G401 (cell line): ENCODE data around the gene MTRF1L. TPM values are rescaled to one million over a fixed set of nuclear protein-coding genes. Genes with fewer than 3 reads are reported as not detected.
"Not testable (repeated sequence)": the region's sequence is repeated elsewhere in the genome, so short reads cannot be mapped to it uniquely, and the experiment has no call there.

Experiments
- DNase-seq: peaks from one replicate; pipeline ENCODE4 v3.0.0-alpha.2; 2015; ENCODE audit warnings: low spot score
- in situ Hi-C: cut with HindIII; loops from 2 replicates; pipeline ENCODE4 v1.10.0; 2016; ENCODE audit warnings: low sequenced_read_pairs, mixed read lengths
- total RNA-seq: library from RNA; depleted of rRNA; stranded (reverse); fragments of >200 nt; shearing (Covaris generic); gene quantifications from 2 replicates; pipeline ENCODE4 v1.2.3, GENCODE V29; 2014

MTRF1L gene
- total RNA-seq, 1 experiment from 2014 or later: 29.1 TPM

GRCh38 chr6:152979116-152979515 is 23.4 kb downstream of the MTRF1L start:
- in situ Hi-C loops: no loop called here
- DNase-seq: no peak

DNA sequence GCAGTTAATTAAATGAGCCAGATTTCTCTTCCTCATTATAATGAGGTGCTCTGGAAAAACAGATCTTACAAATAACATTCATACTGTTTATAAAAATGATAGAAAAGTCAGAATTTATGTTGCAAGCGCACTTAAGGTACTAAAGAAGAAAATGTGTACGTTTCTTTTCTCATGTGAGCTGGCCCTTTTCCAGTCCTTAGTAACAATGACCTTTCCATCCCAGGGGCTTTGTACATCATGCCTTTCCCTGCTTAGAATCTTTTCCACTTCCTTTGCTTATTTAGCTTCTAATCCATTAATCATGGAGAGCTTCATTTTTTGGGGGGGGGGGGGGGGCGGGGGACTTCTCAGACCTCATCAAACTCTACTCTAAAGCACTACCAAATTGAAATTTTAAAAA is 24.5 kb downstream of the MTRF1L start:
- in situ Hi-C loops: no loop called here
- no peak for DNase-seq

DNA sequence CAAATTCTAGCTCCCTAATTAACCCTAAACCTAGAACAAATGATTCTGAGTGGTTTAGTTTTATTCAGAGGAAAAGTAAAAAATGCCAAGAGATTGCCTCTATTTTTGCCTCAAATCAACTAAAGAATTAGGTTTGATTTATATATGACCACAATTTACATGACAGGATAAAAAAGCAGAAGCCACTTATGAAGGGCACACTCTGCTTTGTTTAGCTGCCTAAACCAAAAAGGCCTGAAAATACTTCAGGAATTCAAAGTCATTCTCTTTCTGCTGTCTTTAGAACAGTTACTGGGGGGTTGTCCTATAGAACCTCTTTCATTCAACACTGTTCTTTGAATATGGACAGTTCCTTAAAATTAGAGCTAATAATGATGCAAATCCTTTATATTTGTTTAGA is 25.0 kb downstream of the MTRF1L start:
- in situ Hi-C loops: no loop called here
- no peak for DNase-seq

- no peak for DNase-seq
- in situ Hi-C loops: no loop called here
Measured at GRCh38 chr6:152976749-152977148, 25.8 kb downstream of the MTRF1L start.

DNA sequence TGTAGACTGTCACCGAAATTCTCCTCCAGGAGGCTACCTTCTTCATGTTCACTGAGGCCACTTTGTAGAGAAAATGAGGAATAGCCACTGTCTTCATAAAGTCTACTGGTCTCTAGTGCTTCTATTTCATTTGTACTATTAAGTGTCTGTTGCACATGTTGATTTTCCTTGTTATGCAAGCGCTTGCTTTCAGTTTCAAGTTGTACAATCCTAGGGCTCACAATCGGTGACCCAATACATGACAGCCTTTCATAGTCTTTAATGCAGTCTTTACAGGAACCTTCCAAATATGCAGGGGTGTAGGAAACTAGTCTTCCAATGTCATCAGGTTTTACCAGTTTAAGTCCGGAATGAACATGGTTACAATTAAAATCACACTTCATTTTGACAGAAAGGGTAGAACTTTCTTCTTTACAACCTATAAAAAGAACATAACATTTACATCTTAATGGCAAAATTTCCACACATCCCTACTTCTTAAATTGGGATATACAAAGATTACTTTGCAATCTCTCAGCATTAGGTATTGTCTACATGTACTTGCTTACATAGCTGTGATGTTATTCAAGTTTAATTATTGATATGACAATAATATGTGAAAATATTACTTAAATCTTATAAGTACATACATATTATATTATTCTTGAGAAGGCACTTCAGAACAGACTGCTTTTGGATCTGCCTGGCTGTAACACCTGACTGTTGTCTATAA is 27.1 kb downstream of the MTRF1L start:
- DNase-seq: no peak
- in situ Hi-C loops: no loop called here

DNA sequence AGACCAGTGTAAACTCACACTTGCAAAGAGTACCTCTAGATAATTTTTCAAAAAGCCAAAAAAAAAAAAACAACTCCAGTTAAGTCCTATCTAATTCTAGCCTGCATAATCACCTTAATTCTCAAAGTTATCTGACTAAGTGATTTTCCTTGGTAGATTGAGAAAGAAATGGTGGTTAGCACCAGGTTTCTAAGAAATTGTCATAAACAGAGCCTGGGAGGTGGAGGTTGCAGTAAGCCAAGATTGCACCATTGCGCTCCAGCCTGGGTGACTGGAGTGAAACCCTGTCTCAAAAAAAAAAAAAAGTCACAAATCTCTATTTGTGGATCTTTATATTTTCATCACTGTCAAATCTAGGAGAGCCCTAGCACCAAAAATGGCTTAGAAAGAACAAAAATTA is 28.6 kb downstream of the MTRF1L start:
- in situ Hi-C loops: no loop called here
- DNase-seq: no peak

DNA sequence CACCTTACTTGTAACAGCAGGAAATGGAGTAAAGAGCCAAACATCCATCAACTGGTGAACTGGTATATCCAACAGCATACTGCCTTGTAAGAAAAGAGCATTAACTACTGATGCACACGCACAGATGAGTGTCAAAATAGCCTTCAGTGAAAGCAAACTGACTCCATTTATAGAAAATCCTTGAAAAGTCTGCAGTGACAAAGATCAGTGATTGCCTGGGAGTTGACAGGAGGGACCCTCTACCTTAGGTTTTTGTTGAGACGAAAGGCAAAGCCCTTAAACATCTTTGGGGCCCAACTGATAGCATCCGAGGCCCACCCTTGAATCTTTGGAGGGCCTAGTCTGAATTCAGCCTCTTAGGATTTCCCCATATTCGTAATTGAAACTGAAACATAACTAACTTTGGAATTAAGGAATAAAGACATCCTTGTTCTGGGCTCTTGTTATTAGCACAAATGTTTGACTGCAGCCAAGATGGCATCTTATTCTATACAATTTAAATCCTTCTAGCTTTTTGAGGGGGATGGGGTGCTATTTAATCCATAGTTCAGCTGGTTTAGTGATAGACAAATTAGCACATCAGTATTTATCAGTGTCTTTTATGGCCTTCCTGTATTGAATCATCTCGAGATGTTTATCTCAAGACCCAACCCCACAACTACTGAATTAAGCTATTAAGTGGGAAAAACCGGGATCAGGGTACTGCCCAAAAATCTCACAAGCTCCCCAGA is 32.7 kb downstream of the MTRF1L start:
- in situ Hi-C loops: no loop called here
- DNase-seq: no peak

- DNase-seq, in situ Hi-C loops: not testable (repeated sequence)
Measured at GRCh38 chr6:152966168-152966894, 36.2 kb downstream of the MTRF1L start.

DNA sequence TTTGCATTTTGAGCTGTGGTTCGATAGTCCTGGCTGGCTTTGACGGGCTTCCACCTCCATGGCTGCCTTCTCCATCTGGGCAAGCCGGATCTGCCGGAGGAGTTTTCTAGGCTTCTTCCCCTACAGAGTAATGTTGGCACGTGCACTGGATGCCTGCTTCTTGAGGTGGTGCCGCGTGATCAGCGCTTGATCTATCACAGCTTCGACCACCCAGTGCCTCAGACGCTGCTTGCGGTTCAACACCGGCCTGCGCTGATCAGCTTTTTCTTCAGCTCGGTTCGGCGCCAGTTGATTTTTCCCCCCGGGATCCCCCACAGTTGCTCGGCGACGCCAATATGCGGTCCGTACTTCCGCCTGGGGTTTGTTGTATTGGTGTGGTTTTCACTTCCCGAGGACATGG is 43.2 kb downstream of the MTRF1L start:
- DNase-seq: no peak
- in situ Hi-C loops: no loop called here

GRCh38 chr6:152957796-152958195 is 44.7 kb downstream of the MTRF1L start:
- no peak for DNase-seq
- in situ Hi-C loops: no loop called here

DNA sequence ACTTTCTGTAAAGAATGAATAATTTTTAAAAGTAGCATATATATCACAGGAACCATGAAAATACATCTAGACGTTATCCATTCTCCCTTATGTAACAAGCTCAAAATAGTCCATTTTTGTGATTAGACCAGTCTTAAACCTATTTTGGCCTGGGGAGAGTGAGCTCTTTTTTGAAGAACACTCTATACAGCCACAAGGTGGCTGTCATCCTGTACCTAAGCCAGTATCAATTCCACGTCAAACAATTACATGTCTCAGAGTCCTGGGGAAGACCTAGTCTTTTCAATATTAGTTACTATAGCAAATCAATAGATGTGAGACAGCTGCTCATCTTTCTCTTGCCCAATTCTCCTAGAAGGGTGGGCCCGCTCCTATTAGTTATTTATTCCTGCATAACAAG is 48.1 kb downstream of the MTRF1L start:
- in situ Hi-C loops: no loop called here
- DNase-seq: no peak

DNA sequence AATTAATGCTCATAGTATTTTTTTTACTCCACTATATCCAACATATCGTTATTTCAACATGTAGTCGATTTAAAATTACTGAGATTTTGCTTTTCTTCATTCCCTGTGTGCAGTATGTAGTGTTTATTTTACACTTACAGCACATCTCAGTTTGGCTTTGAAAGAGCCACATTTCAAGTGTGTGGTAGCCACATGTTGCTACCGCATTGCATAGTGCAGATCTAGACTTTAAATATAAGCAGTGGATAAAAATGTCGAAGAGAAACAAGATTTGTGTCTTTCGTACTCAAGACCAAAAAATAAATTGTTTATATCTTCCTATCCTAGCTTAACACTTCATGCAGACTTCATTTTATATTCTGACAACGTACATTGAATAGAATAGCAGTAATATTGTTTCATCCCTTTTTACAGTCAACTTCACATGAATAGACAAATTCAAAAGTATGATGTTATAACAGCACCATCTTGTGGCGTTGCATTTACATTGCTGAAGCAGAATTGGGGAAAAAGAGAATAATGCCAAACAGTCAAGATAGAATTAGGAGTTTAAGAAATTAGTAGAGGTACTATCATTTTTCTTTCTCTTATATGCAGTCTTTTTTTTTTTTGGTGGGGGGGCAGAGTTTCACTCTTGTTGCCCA is 49.5 kb downstream of the MTRF1L start:
- DNase-seq: peak; percentile 65
- in situ Hi-C loops: no loop called here

DNA sequence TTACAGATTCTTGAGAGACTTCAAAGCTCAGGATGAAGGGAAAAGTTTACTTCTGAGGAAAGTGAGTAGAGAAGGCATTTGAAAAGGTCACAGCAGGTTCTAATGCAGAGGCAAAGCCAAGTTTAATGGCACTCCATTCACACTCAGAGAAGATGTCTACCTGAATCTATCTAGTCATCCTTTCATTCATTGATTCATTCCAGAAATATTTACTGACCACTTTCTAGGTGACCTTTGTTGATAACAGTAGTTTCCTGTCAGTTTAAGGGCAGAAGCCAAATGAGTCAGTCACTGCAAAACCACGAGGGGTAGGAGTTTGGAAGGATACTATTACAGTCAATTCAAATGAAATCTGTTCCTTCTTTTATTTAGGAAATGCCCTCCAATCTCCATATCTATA is 50.5 kb downstream of the MTRF1L start:
- no peak for DNase-seq
- in situ Hi-C loops: no loop called here

DNA sequence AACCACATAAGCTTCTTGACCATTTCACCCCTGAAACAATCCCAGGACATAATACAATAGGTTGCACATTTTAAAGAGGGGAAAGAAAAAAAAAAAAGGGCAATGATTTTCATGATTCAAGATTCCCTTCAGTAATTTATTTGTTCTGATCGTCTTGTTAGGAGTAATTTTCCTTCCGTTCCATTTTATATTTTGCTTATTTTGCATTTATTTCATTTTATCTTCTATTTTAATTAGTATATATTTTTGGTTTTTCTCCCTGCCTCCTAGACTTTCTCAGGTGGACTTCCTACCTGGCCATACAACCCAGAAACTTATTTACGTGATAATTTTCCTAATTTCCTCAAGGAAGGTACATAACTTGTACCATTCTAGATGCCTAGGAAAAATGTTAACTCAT is 52.3 kb downstream of the MTRF1L start:
- no peak for DNase-seq
- in situ Hi-C loops: no loop called here

- DNase-seq: peak; percentile 81
- in situ Hi-C loops: no loop called here
Measured at GRCh38 chr6:152948150-152948768, 54.2 kb downstream of the MTRF1L start.

GRCh38 chr6:152946995-152947394 is 55.5 kb downstream of the MTRF1L start:
- DNase-seq: no peak
- in situ Hi-C loops: no loop called here

GRCh38 chr6:152946484-152946883 is 56.0 kb downstream of the MTRF1L start:
- in situ Hi-C loops: no loop called here
- no peak for DNase-seq

DNA sequence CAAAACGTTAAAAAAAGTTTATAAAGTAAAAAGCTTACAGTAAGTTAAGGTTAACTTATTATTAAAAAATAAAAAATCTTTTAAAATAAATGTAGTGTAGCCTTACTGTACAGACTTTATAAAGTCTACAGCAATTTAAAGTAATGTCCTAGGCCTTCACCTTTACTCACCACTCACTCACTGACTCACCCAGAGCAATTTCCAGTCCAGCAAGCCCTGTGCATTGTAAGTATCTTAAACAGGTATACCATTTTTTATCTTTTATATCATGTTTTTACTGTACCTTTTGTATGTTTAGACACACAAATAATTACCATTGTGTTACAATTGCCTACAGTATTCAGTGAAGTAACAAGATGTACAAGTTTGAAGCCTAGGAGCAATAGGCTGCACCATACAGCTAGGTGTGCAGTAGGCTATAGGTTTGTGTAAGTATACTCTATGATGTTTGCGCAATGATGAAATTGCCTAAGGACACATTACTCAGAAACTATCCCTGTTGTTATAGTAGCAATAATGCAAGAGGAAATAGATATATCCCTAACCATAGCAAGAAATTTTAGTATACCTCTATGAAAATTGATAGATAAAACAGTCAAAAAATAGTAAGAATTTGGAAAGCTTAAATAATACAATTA is 59.1 kb downstream of the MTRF1L start:
- in situ Hi-C loops: loop anchor here (5.0 kb wide), 1 partner anchor 81 kb away; no protein-coding TSS in a partner anchor

More for the DNA sequence above, 59.1 kb downstream of the MTRF1L start:
- no peak for DNase-seq
